Measurements from ENCODE around the gene ROBO3. TPM values are rescaled to one million over a fixed set of nuclear protein-coding genes. Genes with fewer than 3 reads are reported as not detected.

ROBO3 gene
- 7.4 and 23.6 TPM in 2 replicates for total RNA-seq

GRCh38 chr11:124865181-124865901, at the start of gene ROBO3:
TSS of gene ROBO3 (plus strand) at chr11:124865432. CDS start at chr11:124865578, 146 bp downstream.

GRCh38 chr11:124897674-124898262, 32.5 kb downstream of the ROBO3 start, which contains the start of gene ROBO4:
TSS of gene ROBO4 (minus strand) at chr11:124897865. CDS start at chr11:124897795, 70 bp downstream.

GRCh38 chr11:124918950-124919349, 53.7 kb downstream of the ROBO3 start, which contains the start of gene HEPN1:
TSS of gene HEPN1 (plus strand) at chr11:124919250.

Other genes with a start within 250 kb of the ROBO3 start
- gene TBRG1, start 242.6 kb upstream of the ROBO3 start, total RNA-seq, result 29.2 and 29.4 TPM in 2 replicates
- 14.9 and 17.3 TPM in 2 replicates for gene SIAE, start 191.7 kb upstream of the ROBO3 start, total RNA-seq
- gene SPA17, start 191.5 kb upstream of the ROBO3 start, total RNA-seq, result 32.0 and 46.1 TPM in 2 replicates
- 11.5 and 18.8 TPM in 2 replicates for gene NRGN, start 125.5 kb upstream of the ROBO3 start, total RNA-seq
- gene VSIG2, start 113.2 kb upstream of the ROBO3 start, total RNA-seq, result 1.6 TPM in 1 of 2 replicates, not detected in the other
- 4.8 and 6.3 TPM in 2 replicates for gene ESAM, start 103.1 kb upstream of the ROBO3 start, total RNA-seq
- gene MSANTD2, start 65.0 kb upstream of the ROBO3 start, total RNA-seq, result 11.5 and 13.1 TPM in 2 replicates
- 5.5 and 8.6 TPM in 2 replicates for gene ROBO4, start 32.4 kb downstream of the ROBO3 start, total RNA-seq
- gene HEPN1, start 53.8 kb downstream of the ROBO3 start, total RNA-seq, result not detected in 2 replicates
- gene HEPACAM, start 70.6 kb downstream of the ROBO3 start, total RNA-seq, result 0.29 and 0.35 TPM in 2 replicates
- gene CCDC15, start 88.8 kb downstream of the ROBO3 start, total RNA-seq, result 1.7 and 8.0 TPM in 2 replicates
- gene SLC37A2, start 197.9 kb downstream of the ROBO3 start, total RNA-seq, result 5.2 and 5.5 TPM in 2 replicates
- gene TMEM218, start 246.2 kb downstream of the ROBO3 start, total RNA-seq, result 32.3 and 43.1 TPM in 2 replicates